Endothelial cell of umbilical vein (primary cell): ENCODE data around the gene E2F4. TPM values are rescaled to one million over a fixed set of nuclear protein-coding genes. Genes with fewer than 3 reads are reported as not detected.

Experiments used
- Bru-seq: library from RNA; stranded (reverse); fragments of 400-500 nt; gene quantifications from one replicate; lab custom pipeline; 2021; lab: Mats Ljungman, UMichigan
- BruChase-seq, 2 experiments: library from RNA; stranded (reverse); fragments of 400-500 nt; gene quantifications; one replicate each; lab custom pipeline; 2021; lab: Mats Ljungman, UMichigan
- BruUV-seq: library from RNA; stranded (reverse); fragments of 400-500 nt; replicated peaks from 2 replicates; lab custom pipeline; 2021; lab: Mats Ljungman, UMichigan
- CTCF ChIA-PET: fragments of 300-600, 350-600 bp; sonication (Branson Sonifier 250); formaldehyde crosslinking; loops from one replicate; lab custom pipeline; 2021; ENCODE audit warnings: antibody characterized with exemption, inconsistent platforms; lab: Charles Lee
- POLR2A ChIA-PET: fragments of 300-600, 350-600 bp; sonication (Branson Sonifier 250); formaldehyde crosslinking; loops from one replicate; lab custom pipeline; 2021; ENCODE audit warnings: antibody characterized with exemption, inconsistent platforms; lab: Charles Lee
- DNase-seq: peaks from one replicate; pipeline ENCODE4 v3.0.0-alpha.2; 2011; ENCODE audit warnings: low read depth, low spot score
- FAIRE-seq: peaks from 2 replicates; lab custom pipeline; 2011; peaks lifted over from hg19 to GRCh38; lab: Jason Lieb, UNC
- H2AFZ ChIP-seq: 2 replicates; pipeline ENCODE4 v1.6.0; 2012; ENCODE audit warnings: low read depth, low read length, control low read depth, inconsistent platforms
- H3K27ac ChIP-seq: 2 replicates; pipeline ENCODE4 v1.5.1; 2011; ENCODE audit warnings: low read depth, mild to moderate bottlenecking, control low read depth, low read length, moderate library complexity; ENCODE audit not compliant: insufficient read depth
- H3K27me3 ChIP-seq, 2 experiments: 2 replicates each; pipeline versions ENCODE4 v1.6.0 to v1.6.1; 2011; ENCODE audit warnings: low read length in 2 of 2, mixed read lengths in 1 of 2; ENCODE audit not compliant: control insufficient read depth in 2 of 2, insufficient read depth in 2 of 2
- H3K36me3 ChIP-seq, 2 experiments: 2 replicates in 1 of 2; 3 replicates in 1 of 2; pipeline ENCODE4 v1.5.1; 2011; ENCODE audit warnings: low read length in 2 of 2, mild to moderate bottlenecking in 1 of 2, moderate library complexity in 1 of 2; ENCODE audit not compliant: control insufficient read depth in 2 of 2, insufficient read depth in 2 of 2; ENCODE audit errors: extremely low read depth in 1 of 2
- H3K4me1 ChIP-seq: 3 replicates; pipeline ENCODE4 v1.5.1; 2011; ENCODE audit warnings: mild to moderate bottlenecking, low read length; ENCODE audit not compliant: control insufficient read depth, insufficient read depth; ENCODE audit errors: extremely low read depth
- H3K4me2 ChIP-seq: 2 replicates; pipeline ENCODE4 v1.6.1; 2011; ENCODE audit warnings: low read length, control low read depth, mixed read lengths; ENCODE audit not compliant: insufficient read depth
- H3K4me3 ChIP-seq, 3 experiments: fragments of 200-600 bp in 1 of 3; sonication (generic), shearing (Covaris generic) in 1 of 3; replicated peaks in 1 of 3; 2 replicates each; pipeline ENCODE4 v1.5.1; 2011 to 2016; ENCODE audit warnings: control low read depth in 3 of 3, low read length in 3 of 3, mild to moderate bottlenecking in 2 of 3, inconsistent platforms in 1 of 3, low read depth in 1 of 3, moderate library complexity in 1 of 3; ENCODE audit not compliant: insufficient read depth in 1 of 3
- H3K79me2 ChIP-seq: 2 replicates; pipeline ENCODE4 v1.6.0; 2012; ENCODE audit warnings: low read length, inconsistent platforms; ENCODE audit not compliant: control insufficient read depth, insufficient read depth
- H3K9ac ChIP-seq: replicated peaks from 2 replicates; pipeline ENCODE3; 2011; ENCODE audit warnings: low read length, control low read depth; ENCODE audit not compliant: insufficient read depth; ENCODE audit errors: extremely low read depth
- H3K9me1 ChIP-seq: replicated peaks from 3 replicates; pipeline ENCODE4 v1.6.0; 2011; ENCODE audit warnings: mild to moderate bottlenecking, low read length; ENCODE audit not compliant: control insufficient read depth, insufficient read depth; ENCODE audit errors: extremely low read depth
- H3K9me3 ChIP-seq: replicated peaks from 2 replicates; pipeline ENCODE4 v1.5.1; 2012; ENCODE audit warnings: low read length, inconsistent platforms; ENCODE audit not compliant: control insufficient read depth, insufficient read depth
- H4K20me1 ChIP-seq: replicated peaks from 2 replicates; pipeline ENCODE3; 2011; ENCODE audit warnings: mild to moderate bottlenecking, low read length; ENCODE audit not compliant: control insufficient read depth, insufficient read depth; ENCODE audit errors: extremely low read depth
- FOS ChIP-seq: IDR thresholded peaks from 2 replicates; pipeline ENCODE4 v1.6.1; 2011; ENCODE audit warnings: mild to moderate bottlenecking, low read length, moderate library complexity, borderline replicate concordance; ENCODE audit not compliant: insufficient read depth
- MYC ChIP-seq: IDR thresholded peaks from one replicate; pipeline ENCODE4 v1.6.1; 2011; ENCODE audit warnings: mild to moderate bottlenecking, low read depth, low read length
- POLR2A ChIP-seq: IDR thresholded peaks from 2 replicates; pipeline ENCODE4 v1.6.1; 2012; ENCODE audit warnings: low read depth, mild to moderate bottlenecking, control low read depth, low read length
- POLR2AphosphoS5 ChIP-seq: IDR thresholded peaks from 2 replicates; pipeline ENCODE4 v1.6.1; 2012; ENCODE audit warnings: low read depth, mild to moderate bottlenecking, control low read depth, low read length, moderate library complexity; ENCODE audit not compliant: insufficient read depth
- dilution Hi-C: fragments of 300-500 bp; cut with MboI; formaldehyde crosslinking; loops from one replicate; pipeline ENCODE4 v1.15.0; 2019; ENCODE audit warnings: low sequenced_read_pairs; ENCODE audit not compliant: extremely low pct_ligation_motif_present
- intact Hi-C: fragments of 100-400 bp; cut with micrococcal nuclease; formaldehyde crosslinking; loops from one replicate; pipeline ENCODE4 v1.10.0; 2022
- long read RNA-seq: library from polyadenylated mRNA; stranded (forward); transcript quantifications from one replicate; pipeline ENCODE4 v2.0.0, GENCODE V29; 2021
- polyA minus RNA-seq, 3 experiments: library from RNA; depleted of rRNA, polyadenylated mRNA; stranded (reverse); fragments of >200 nt; gene quantifications; 1 replicate in 1 of 3; 2 replicates in 2 of 3; pipeline ENCODE4 v1.2.3, GENCODE V29; 2011
- polyA plus RNA-seq, 4 experiments: library from polyadenylated mRNA; depleted of rRNA in 3 of 4; stranded (reverse) in 3 of 4; unstranded in 1 of 4; fragments of >200 nt; gene quantifications; 2 replicates each; pipeline versions ENCODE4 v1.2.1 to v1.2.3, GENCODE V29; 2011 to 2012; ENCODE audit warnings: missing spikeins in 1 of 4
- total RNA-seq: library from RNA; stranded (reverse); gene quantifications from 2 replicates; pipeline ENCODE4 v1.2.3, GENCODE V29; 2021

Gene E2F4, protein sequence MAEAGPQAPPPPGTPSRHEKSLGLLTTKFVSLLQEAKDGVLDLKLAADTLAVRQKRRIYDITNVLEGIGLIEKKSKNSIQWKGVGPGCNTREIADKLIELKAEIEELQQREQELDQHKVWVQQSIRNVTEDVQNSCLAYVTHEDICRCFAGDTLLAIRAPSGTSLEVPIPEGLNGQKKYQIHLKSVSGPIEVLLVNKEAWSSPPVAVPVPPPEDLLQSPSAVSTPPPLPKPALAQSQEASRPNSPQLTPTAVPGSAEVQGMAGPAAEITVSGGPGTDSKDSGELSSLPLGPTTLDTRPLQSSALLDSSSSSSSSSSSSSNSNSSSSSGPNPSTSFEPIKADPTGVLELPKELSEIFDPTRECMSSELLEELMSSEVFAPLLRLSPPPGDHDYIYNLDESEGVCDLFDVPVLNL
- total RNA-seq (110 and 112 TPM in 2 replicates), polyA plus RNA-seq (168 and 199 TPM in 2 replicates), polyA minus RNA-seq (100 and 109 TPM in 2 replicates), Bru-seq, nascent RNA (percentile 78 among the genes with signal in this experiment), BruChase-seq, experiment 1, labeled RNA remaining after a 6-hour chase (percentile 94 among the genes with signal in this experiment), BruChase-seq, experiment 2, labeled RNA remaining after a 2-hour chase (percentile 91 among the genes with signal in this experiment)
- 124 and 132 TPM in 2 replicates for polyA plus RNA-seq (2011; cell fraction: cytosol; rRNA removed)
- polyA plus RNA-seq (2011; cell fraction: nucleus; rRNA removed) = 358 and 365 TPM in 2 replicates
- 79.3 and 84.3 TPM in 2 replicates for polyA plus RNA-seq (2012)
- 54.8 TPM for polyA minus RNA-seq (2011; cell fraction: cytosol; rRNA and poly(A)+ RNA removed)
- polyA minus RNA-seq (2011; cell fraction: nucleus; rRNA and poly(A)+ RNA removed) = 62.3 and 65.0 TPM in 2 replicates
- long read RNA-seq, transcript E2F4-208 (8 exons, 2,615 nt) = minor isoform, 10 of 450 reads
- long read RNA-seq, transcript E2F4-201 (10 exons, 2,096 nt) = major isoform, 330 of 450 reads
- long read RNA-seq, partial matches to known transcripts = 26 of 450 reads
- long read RNA-seq, other reads (novel, unspliced or antisense) = 84 of 450 reads

DNA sequence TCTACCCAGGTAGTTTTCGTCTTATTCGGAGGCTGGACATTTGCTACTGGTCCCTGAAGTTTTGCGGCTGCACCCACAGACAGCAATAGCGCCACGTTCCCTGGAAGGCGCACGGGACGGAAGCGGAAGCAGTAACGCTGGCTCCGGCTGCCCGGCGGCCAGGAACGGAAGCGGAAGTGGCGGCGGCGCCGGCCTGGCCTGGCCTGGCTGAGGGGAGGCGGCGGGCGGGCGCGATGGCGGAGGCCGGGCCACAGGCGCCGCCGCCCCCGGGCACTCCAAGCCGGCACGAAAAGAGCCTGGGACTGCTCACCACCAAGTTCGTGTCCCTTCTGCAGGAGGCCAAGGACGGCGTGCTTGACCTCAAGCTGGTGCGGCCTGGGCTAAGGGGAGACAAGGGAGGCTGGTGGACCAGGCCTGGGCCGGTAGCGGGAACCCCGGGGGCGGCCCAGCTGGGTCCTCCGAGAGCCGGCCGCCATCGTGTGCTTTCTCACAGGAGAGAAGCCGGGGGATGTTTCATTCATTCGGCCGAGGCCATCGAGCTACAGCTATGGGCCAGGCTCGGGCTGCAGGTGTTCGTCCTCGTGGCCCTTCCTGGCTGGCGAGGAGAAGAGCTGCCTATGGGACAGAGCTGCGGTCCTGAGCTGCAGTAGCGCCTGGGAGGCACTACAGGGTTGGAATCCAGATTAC lies at the start of gene E2F4:
Gene E2F4, plus strand, starts transcription at position 161 of the 687 bp plus-strand sequence. Its CDS starts 73 bp downstream, at position 234.
- Histone ChIP-seq H3K4me3 (peak within 1 kb of the TSS; percentile 54 to 83 (median 57)), H3K27me3 (no peaks in the 10 kb centered on the region), H3K36me3 (peaks cover 14 to 27% of the 10 kb centered on the region in 2 experiments), H3K9me3 (no peaks in the 10 kb centered on the region), H2AFZ (peak within 1 kb of the TSS; percentile 19), H4K20me1 (no peaks in the 10 kb centered on the region), H3K9ac (peak within 1 kb of the TSS; percentile 91), H3K4me2 (peak within 1 kb of the TSS; percentile 69), H3K9me1 (no peaks in the 10 kb centered on the region), H3K79me2 (peaks cover 46% of the 10 kb centered on the region), H3K4me1 (peaks cover 36% of the 10 kb centered on the region), H3K27ac (peak within 1 kb of the TSS; percentile 88)
- BruUV-seq = TSS peak; percentile 36
- CTCF ChIA-PET = interaction anchor here (1.1 to 1.5 kb wide), 4 partner anchors 10 to 208 kb away, joined by 3 to 6 read pairs (median 4); no protein-coding TSS in a partner anchor
- FAIRE-seq (peak; percentile 95), DNase-seq (peak; percentile 88)
- POLR2A ChIA-PET = interaction anchor here (1.0 kb wide), 1 partner anchor 52 kb away, joined by 3 read pairs; no protein-coding TSS in a partner anchor
- peak; percentile 93 for TF ChIP-seq POLR2A
- peak; percentile 93 for TF ChIP-seq POLR2AphosphoS5
- no peak for TF ChIP-seq FOS
- peak; percentile 22 for TF ChIP-seq MYC
- intact Hi-C loops = loop anchor here (1.0 to 10.0 kb wide), 3 partner anchors 8 to 203 kb away; partner anchors contain the start of genes TMEM208 and TPPP3
- dilution Hi-C loops = no loop called here
